ENCODE measurements around the gene HOOK1.
"Not testable (repeated sequence)": the region's sequence is repeated elsewhere in the genome, so short reads cannot be mapped to it uniquely, and the experiment has no call there.

The HOOK1 gene

GRCh38 chr1:59827055-59827643 is 12.4 kb downstream of the HOOK1 start:
- no peak for FAIRE-seq

- FAIRE-seq = no peak
Observed at GRCh38 chr1:59828160-59828559, 13.4 kb downstream of the HOOK1 start.

GRCh38 chr1:59831529-59831928 is 16.8 kb downstream of the HOOK1 start:
- no peak for FAIRE-seq

GRCh38 chr1:59833022-59833421 is 18.3 kb downstream of the HOOK1 start:
- peak; percentile 33 for FAIRE-seq

GRCh38 chr1:59833991-59834390 is 19.2 kb downstream of the HOOK1 start:
- no peak for FAIRE-seq

- not testable (repeated sequence) for FAIRE-seq
Observed at GRCh38 chr1:59837857-59838256, 23.1 kb downstream of the HOOK1 start.

GRCh38 chr1:59845091-59845490 is 30.3 kb downstream of the HOOK1 start:
- no peak for FAIRE-seq

GRCh38 chr1:59846209-59846894 is 31.6 kb downstream of the HOOK1 start:
- FAIRE-seq = no peak

GRCh38 chr1:59846895-59847282 is 32.1 kb downstream of the HOOK1 start:
- FAIRE-seq = no peak

GRCh38 chr1:59852117-59852516 is 37.4 kb downstream of the HOOK1 start:
- no peak for FAIRE-seq

- FAIRE-seq = not testable (repeated sequence)
Observed at GRCh38 chr1:59855297-59855696, 40.5 kb downstream of the HOOK1 start.

- FAIRE-seq = no peak
Observed at GRCh38 chr1:59856725-59857338, 42.1 kb downstream of the HOOK1 start.

GRCh38 chr1:59857679-59858354 is 43.1 kb downstream of the HOOK1 start:
- no peak for FAIRE-seq

GRCh38 chr1:59866462-59866861 is 51.7 kb downstream of the HOOK1 start:
- no peak for FAIRE-seq

GRCh38 chr1:59871746-59872145 is 57.0 kb downstream of the HOOK1 start:
- FAIRE-seq = no peak

- FAIRE-seq = no peak
Observed at GRCh38 chr1:59877108-59877682, 62.4 kb downstream of the HOOK1 start.

GRCh38 chr1:59878370-59878769 is 63.6 kb downstream of the HOOK1 start:
- FAIRE-seq = no peak

- FAIRE-seq = peak; percentile 62
Observed at GRCh38 chr1:59879574-59879973, 64.8 kb downstream of the HOOK1 start.

- FAIRE-seq = no peak
Observed at GRCh38 chr1:59879996-59880505, 65.3 kb downstream of the HOOK1 start.

GRCh38 chr1:59880735-59881134 is 66.0 kb downstream of the HOOK1 start:
- FAIRE-seq = no peak

GRCh38 chr1:59885160-59885832 is 70.5 kb downstream of the HOOK1 start:
- no peak for FAIRE-seq

Measured in endometrium (tissue), 2 donors.